GM11168 (cell line): ENCODE results near the gene MPC2.
"Not testable (repeated sequence)": the region's sequence is repeated elsewhere in the genome, so short reads cannot be mapped to it uniquely, and the experiment has no call there.

Source experiments
- in situ Hi-C: fragments of 300-500 bp; cut with MboI; formaldehyde crosslinking; loops from one replicate; pipeline ENCODE4 v1.12.0; 2022; ENCODE audit warnings: low sequenced_read_pairs; ENCODE audit not compliant: unreplicated experiment

The MPC2 gene

DNA sequence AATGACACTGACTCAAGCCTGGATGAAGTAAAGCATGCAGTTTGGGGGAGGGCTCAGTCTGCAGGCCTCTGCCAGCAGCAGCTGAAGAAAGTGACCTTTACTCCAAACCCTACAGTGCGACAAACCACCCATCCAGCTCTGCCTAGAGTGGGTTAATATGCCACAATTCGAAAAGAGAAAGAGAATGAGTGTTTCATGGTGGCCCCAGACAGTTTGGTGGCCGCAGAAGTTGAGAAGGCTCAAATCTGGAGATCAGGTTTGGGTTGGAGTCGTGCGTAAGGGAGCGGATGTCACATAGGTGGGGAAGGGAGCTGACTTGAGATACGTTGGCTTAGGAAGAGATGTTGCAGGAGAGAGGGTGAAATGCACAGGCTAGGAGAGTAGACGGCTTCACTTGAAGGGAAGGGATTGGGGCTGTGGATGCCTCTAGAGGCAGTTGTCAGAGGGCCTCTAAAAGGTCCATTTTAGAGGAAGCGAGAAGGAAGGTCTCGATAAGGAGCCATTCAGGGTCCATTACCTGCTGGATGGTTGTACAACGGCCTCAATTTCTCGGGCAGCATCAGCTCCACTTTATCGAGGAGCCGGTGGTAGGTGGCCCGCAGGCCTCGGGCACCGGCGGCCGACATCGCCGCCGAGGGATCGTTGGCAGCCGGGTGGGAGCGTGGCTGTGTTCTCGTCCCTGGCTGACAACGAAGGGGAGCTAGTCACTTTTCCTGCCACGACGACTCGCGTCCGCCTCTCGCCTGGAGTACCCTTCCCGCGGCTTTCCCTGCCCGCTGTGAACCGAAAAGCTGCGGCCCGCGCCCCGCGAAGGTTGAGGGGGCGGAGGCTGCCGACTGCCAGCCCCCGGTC is 1.4 kb downstream of the MPC2 start:
- in situ Hi-C loops = no loop called here

DNA sequence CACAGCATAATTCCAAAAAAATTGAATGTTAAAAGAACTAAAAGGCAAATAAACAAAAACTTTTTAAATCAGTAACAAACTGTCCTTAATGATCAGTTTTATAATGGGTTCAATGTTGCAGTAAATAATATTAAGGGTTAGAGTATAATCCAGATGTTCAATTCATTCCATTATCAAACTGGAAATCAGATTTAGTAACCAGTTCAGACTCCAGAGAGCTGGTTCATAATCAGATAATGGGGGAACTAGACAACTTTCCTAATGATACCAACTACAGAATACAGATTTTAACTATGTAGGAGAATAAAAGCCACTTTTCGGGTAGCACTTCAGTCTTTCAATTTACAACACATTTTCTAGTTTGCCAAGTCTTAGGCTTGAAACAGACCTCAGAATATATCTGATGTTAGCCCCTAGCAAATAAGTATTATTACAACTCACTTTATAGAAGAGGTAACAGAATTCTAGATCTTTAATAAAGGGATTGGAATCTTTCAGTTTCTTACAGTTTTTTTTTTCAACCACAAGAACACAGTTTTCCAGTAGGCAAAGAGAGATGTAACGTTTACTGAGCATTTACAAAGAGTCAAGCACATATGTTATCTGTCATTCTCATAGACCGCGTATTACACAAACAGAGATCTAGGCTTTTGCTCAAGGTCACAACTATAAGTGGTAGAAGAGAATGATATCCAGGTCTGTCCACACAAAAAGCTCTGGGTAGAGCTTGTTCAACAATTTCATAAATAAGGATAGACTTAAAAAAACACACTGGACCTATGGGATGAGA is 2.3 kb downstream of the MPC2 start:
- in situ Hi-C loops = no loop called here

DNA sequence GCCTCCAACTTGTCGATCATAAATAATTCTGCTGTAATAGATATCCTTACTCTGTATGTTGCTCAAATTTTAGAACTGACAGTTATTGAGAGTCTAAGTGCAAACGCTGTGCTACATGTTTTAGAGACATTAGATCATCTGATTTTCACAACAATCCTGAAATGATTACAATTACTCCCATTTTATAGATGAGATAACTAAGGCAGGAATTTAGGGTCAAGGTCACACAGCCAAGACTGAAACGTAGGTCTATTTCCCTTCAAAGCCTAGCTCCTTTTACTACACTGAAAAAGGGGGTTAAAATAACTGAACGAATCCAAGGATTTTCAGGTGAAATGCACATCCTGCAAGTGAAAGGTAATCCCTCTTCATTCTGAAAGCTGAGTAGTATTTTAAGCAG is 3.1 kb downstream of the MPC2 start:
- in situ Hi-C loops = no loop called here

DNA sequence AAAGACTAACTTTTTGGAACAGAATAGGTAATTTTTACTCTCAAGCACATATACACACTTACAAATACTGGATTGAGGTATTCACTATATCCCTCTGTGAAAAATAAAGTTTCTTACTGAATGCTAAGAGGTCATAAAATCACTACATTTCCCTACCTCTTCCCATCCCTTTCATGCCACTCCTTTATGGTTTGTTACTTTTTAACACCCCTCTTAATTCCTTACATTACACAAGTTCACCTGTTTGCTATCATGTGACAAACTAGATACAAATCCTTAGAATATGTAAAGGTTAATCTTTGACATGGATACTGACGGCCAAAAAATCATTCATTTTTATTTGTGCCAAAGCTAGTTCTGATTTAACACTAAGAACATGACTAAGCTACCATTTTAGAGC is 7.1 kb downstream of the MPC2 start:
- in situ Hi-C loops = no loop called here

DNA sequence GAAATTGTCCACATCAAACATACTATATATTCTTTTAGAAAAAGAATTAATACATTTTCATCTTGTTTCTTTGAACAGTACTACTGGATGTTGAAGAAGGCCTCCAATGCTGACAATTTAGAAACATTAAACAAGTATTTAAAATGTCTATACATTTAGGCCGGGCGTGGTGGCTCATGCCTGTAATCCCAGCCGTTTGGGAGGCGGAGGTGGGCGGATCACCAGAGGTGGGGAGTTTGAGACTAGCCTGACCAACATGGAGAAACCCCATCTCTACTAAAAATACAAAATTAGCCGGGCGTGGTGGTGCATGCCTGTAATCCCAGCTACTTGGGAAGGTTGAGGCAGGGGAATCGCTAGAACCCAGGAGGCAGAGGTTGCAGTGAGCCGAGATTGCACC is 8.0 kb downstream of the MPC2 start:
- in situ Hi-C loops = not testable (repeated sequence)

DNA sequence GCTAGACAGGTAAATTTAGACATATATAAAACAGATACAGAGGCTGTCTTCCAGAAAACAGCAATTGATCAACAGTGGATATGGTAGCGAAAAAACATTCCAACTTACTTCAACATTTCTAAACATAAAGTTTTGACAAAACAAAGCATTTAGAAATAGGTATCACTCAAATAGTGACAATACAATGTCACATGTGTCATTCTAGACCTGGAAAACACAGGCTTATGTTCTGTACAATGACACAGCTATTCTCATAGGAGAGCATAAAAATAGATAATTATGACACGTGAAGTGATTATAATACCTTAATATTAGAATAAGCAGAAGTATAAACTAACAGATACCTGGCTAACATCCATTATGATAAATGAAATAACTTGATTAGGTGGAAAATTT is 8.4 kb downstream of the MPC2 start:
- in situ Hi-C loops = no loop called here

DNA sequence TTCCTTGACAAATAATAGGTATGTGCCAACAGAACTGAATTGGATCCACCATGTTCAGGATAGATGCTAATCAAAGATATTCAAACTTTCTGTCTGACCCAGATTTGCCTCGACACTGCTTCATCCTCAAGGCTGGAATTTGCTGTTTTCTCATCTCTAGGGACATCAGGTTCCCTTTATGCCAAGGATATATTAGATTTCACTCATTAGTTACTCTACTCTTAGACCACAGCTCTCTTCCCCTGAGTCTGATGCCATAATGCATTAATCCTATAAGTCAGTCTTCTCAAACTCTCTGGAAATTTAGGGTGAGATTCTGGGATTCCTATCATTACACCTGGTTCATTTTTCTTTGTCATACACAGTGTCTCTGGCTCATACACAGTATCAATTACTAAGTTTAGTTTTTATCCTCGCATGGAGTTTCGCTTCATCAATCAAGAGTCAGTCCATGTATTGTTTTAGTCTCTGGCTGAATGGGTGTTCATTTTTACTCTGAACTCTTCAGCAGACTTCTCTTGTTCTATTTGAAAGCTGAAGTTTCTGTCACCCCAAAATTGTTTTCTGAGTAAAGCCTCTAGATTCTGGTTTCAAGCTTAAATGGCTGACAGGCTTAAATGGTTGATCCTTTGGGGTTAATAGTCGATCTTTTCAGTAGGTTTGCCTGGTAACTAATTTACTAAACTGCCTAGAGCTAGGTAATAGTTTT is 9.7 kb downstream of the MPC2 start:
- in situ Hi-C loops = no loop called here

DNA sequence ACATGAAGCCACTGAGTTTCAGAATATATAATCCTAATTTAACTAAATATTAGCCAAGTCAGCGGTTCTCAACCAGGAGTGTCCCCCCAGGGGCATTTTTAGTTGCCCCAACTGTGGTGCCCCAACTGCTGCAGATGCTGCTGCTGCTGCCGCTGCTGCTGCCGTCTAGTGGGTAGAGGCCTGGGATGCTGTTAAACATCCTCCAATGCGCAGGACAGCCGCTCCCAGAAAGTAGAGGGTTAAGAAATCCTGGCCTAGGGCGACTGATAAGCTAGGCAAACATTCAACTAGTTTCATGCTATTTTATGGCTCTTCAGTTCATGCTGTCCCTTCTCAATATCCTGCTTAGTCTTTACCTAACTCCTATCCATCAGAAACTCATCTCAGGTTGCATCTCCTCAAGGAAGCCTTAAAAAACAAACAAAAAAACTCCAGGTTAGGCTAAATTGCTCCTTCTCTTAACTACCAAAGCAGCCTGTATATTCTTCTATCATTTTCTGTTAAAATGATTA is 10.3 kb downstream of the MPC2 start:
- in situ Hi-C loops = no loop called here

DNA sequence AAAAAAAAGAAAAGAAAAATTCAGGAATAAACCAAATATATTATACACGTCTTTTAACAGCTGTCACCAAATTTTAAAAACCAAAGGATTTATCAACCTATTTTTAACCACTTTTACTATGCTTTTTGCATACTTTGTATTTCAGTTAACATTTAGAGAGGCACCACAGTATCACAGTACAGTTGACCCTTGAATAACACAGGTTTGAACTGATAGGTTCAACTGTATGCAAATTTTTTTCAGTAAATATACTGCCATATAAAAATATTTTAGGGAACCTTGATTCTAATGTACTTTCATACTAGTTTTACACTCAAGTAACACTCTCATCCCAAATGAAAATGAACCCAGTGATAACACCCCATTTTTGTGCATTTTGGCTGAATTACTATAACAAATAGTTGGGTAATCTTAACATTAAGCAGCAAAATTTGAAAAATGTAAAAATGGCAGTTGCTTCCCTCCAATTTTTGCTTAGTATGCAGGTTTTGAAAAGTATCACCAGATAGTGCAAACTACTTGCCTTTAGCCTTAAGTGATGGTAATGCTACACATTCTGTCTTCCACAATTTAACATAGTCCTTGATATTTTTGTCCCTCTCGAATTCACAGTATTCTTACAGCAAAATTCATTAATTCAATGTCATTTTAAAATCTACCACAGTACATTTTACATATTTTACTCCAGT is 12.2 kb downstream of the MPC2 start:
- in situ Hi-C loops = no loop called here

DNA sequence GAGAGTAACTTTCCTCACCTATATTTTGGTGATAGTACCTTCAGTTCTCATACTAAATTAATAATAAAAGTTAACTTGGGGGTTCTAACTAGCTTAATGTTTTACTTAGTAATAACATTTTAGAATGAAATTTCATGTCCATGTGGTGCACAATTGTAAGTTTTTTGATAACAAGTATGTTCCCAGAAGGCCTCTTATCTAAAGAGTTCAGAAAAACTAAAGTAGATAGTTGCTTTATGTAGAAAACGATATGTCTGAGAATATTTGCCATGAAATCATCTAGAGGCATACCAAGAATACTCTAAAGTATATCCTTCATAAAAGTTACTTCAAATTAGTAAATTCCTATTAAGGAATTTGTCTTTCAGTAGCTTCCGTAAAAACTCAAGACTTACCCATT is 12.8 kb downstream of the MPC2 start:
- in situ Hi-C loops = no loop called here

DNA sequence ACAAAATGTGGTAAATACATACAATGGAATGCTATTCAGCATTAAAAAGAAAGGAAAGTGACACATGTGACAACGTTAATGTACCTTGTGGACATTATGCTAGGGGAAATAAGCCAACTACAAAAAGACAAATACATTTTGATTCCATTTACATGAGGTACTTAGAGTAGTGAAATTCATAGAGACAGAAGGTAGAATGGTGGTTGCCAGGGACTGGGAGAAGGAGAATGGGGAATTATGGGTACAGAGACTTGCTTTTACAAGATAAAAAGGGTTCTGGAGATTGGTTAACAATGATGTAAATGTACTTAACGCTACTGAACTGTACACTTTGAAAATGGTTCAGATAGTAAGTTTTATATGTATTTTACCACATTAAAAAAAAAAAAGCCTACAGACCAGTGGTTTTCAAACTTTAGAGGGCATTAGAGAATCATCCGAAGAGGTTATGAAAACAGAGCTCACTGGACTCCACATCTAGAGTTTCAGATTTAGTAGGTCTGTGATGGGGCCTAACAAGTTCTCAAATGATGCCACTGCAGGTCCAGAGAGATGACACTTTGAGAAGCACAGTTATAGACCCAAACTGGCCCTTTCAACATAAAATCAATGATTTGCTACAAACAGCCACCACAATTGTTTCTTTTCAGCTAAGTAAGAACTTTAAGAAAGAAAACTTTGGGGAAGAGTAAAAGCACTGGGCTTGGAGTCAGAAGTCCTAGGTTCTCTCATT is 13.4 kb downstream of the MPC2 start:
- in situ Hi-C loops = no loop called here

DNA sequence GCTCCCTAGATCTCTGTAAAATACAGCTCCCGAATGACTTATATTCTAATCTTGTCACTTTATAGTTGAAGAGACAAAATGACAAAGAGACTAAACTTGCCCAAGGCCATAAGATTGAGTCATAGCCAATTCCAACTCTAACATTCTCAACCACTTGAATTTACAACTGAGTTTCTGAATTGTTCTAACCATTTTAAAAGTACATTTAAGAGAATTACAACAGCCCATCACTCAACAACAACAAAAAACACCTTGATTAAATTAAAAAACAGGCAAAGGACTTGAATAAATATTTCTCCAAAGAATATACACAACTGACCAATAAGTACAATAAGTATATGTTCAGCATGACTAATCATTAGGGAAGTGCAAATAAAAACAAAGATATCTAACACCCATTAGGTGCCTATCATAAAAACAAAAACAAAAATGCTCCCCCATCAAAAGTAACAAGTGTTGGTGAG is 14.2 kb downstream of the MPC2 start:
- in situ Hi-C loops = no loop called here

DNA sequence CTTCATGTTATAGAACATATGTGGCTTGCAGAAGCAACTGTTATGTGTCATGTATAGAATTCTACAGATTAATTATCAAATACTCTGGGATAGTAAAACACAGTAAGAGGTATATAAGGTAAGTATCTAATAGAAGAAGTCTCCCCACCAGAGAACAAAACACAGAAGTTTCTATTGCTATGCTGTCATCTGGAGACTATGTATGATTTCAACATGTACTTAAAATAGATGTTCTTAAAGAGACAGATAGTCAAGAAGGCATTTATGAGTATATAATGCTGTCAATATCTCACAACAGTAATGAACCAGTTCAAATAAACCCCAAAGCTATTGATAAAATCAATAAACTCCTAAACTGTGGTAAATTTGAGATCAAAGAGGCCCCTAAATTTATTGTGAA is 14.8 kb downstream of the MPC2 start:
- in situ Hi-C loops = no loop called here

DNA sequence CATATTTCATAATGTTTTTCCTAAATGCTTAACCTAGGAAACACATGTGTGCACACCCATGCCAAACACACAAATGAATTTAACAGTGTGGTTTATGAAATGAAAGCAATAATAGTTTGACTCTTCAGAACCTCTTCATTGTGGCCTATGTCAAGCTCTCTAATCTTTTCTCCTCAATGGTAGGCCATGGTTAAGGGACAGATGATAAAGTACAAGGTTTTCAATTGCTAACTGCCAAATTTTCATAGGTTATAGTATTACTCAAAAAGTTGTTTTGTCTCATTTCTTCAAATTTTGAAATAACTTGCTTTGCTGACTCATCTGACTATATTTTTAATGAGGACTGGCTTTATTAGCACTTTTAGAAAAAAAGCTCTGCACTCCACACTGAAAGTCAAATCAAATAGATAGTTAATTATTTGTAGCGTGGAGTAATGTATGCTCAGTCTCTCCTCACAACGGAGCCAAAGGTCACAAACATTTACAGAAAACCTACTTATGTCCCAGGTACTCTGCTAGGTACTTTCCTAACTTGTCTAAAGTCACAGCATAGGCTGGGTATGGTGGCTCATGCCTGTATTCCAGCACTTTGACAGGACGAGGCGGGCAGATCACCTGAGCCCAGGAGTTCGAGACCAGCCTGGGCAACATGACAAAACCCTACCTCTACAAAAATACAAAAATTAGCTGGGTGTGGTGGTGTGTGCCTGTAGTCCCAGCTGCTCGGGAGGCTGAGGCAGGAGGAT is 19.9 kb downstream of the MPC2 start:
- in situ Hi-C loops = no loop called here

DNA sequence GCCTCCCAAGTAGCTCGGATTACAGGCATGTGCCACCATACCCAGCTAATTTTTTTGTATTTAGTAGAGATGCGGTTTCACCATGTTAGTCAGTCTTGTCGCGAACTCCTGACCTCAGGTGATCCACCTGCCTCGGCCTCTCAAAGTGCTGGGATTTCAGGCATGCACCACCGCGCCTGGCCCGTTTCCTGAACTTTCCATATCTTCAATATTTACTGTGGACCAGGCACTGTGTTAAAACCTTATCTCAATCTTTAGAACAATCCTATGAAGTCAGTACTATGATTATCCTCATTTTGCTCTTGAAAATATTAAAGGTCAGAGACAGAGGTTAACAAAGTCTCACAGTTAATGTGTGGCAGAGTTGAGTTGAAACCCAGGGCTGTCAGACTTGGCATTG is 21.3 kb downstream of the MPC2 start:
- in situ Hi-C loops = no loop called here

DNA sequence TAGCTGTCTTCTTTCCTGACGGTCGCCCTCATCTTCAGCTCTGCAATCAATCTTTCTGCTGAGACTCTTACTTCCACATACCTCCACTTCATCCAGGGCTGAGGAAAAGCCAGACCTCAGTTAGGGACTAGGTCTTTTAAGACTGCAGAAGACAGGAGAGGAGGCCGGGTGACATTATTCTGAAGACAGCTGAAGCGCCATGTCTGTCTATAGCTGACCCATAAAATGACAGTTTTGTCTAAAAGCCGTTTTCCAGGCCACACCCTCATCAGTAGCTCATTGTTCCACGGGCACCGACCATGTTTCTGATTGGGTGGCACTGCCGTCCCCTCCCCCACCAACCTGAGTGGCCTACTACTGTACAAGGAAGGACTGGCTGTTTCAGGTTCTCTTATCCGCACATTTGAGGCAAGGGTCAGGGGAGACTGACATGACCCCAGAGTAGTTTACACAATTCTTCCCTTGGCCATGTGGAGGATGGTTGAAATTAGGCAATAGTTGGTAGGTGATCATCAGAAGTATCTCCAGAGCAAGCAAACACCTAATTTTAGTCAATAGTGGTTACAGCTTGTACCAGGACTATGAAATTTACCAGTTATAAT is 22.9 kb downstream of the MPC2 start, which contains the start of gene ADCY10:
Gene ADCY10, minus strand, starts transcription at position 240 of the 602 bp plus-strand sequence. CDS start 8,994 bp downstream, outside the sequence.
- in situ Hi-C loops = no loop called here

DNA sequence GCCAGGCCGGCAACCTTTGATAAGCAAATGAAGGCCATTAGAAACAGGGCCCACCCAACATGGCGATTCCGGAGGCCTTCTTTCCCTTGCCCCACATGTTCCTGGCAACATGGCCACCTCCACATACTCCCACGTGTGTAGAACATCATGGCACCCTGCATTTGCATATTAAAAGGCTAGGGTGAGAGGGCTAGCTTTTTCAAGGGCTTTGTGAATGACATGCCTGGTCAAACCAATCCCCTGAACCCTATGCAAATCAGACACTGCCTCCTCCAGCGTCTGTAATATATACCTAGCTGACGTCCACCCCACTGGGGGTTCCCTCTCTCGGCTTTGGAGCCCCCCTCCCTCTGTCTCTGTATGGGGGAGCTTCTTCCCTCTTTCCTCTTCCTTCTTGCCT is 24.6 kb downstream of the MPC2 start:
- in situ Hi-C loops = no loop called here

DNA sequence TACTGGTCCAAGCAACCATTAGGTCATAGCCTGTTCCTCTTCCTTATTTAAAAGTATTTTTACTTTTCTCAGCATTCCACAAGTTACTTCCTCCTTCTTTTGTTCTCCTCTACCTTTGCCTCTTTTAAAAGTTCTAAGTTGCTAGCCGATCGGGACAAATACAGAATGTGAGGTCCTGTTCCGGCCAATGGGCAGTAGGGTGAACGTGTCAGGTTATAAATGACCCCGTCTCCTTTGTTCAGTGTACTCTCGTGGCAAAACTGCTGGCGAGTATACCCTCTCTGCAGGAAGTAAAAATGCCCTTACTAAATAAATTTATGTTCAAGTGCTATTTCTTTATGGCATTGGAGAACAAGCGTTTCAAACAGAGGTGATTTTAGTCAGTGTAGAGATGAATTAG is 25.5 kb downstream of the MPC2 start:
- in situ Hi-C loops = no loop called here
